GM19351 (cell line): ENCODE data around the gene IL6ST.
"Not testable (repeated sequence)": the region's sequence is repeated elsewhere in the genome, so short reads cannot be mapped to it uniquely, and the experiment has no call there.

ENCODE experiments used
- ATAC-seq: cut with Tn5 transposase; IDR thresholded peaks from one replicate; pipeline ENCODE4 v1.9.1; 2021; ENCODE audit warnings: mild to moderate bottlenecking, moderate library complexity; ENCODE audit not compliant: unreplicated experiment

The IL6ST gene

DNA sequence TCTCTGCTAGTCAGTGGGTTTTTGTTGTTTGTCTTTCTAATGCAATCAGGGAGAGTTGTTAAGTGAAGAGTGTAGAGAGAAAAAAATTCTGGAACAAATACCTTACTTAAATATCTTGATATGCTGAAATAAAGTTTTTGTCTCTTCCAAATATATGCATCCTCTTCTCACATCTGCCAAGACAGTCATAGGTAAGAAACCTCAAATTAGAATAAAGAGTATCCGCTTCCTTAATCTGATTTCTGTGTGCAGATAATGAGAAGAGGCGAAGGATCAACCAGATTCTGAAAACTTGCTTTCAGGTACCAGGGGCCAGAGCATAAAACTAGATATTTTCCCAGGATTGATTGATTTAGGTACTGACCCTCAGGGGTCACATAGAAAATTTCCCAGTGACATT lies 11.3 kb upstream of the IL6ST start:
- ATAC-seq, result peak; percentile 48

DNA sequence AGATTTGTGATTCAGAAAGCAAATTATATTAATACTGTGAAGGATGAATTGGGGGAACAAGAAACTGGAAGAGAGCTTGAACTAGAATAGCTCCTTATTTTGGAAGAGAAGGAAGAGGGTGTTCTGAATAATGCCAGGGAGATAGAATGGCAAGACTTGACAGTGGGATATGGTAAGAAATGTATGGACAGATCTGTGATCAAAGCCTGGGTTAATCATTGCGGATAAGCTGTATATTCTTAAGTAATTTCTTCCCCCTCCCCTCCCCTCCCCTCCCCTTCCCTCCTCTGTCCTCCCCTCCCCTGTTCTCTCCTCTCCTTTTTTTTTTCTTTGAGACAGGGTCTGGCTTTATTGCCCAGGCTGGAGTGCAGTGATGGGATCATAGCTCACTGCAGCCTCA lies 10.1 kb upstream of the IL6ST start:
- no peak for ATAC-seq

- ATAC-seq, result no peak
Observed at GRCh38 chr5:56003679-56004078, 8.9 kb upstream of the IL6ST start.

GRCh38 chr5:56003179-56003578 lies 8.4 kb upstream of the IL6ST start:
- no peak for ATAC-seq

DNA sequence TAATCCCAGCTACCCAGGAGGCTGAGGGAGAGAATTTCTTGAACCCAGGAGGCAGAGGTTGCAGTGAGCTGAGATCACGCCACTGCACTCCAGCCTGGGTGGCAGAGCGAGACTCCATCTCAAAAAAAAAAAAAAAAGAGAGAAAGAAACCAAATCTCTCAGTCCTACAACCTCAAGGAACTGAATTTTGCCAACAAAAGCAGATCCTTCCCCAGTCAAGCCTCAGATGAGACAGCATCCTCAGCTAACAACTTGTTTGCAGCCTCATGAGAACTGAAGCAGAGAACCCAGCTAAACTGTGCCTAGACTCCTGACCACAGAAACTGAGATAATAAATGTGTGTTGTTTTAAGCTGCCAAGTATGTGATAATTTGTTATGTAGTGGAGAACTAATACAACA lies 7.5 kb upstream of the IL6ST start:
- no peak for ATAC-seq

- not testable (repeated sequence) for ATAC-seq
Observed at GRCh38 chr5:56000221-56000620, 5.5 kb upstream of the IL6ST start.

DNA sequence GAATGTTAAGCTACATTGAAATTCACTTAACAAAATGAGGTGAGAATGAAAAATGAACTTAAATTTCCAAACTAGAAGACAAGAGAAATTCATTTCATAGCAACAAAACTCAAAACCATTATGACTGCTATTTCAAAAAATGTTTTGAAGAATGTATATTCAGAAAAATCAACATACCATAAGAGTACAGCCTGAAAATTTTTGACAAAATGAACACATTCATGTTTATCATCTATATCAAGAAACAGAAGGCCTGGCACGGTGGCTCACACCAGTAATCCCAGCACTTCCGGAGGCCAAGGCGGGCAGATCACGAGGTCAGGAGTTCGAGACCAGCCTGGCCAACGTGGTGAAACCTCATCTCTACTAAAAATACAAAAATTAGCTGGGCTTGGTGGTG lies 4.2 kb upstream of the IL6ST start:
- no peak for ATAC-seq

DNA sequence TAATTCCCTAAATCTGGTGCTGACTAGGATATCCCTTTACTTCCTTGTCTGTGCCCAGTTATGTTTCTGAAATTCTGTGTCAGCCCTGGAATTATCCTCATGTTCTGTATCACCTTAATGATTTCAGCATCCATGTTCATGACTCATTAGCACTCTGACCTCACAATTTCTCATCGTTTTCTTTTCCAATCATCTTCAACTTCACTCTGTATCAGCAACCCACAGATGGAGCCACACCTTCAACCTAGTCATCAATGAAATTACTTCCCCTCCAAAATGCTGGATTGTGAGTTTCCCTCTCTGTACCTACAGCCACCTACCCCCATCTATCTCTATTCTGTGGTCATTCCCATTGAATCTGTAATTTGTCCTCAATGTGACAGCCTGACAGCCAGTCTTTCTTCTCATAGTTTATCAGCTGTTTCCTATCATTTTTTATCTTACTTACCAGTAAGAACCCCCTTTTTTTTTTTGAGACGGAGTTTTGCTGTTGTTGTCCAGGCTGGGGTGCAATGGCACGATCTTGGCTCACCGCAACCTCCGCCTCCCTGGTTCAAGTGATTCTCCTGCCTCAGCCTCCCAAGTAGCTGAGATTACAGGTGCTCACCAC lies 3.1 kb upstream of the IL6ST start:
- no peak for ATAC-seq

DNA sequence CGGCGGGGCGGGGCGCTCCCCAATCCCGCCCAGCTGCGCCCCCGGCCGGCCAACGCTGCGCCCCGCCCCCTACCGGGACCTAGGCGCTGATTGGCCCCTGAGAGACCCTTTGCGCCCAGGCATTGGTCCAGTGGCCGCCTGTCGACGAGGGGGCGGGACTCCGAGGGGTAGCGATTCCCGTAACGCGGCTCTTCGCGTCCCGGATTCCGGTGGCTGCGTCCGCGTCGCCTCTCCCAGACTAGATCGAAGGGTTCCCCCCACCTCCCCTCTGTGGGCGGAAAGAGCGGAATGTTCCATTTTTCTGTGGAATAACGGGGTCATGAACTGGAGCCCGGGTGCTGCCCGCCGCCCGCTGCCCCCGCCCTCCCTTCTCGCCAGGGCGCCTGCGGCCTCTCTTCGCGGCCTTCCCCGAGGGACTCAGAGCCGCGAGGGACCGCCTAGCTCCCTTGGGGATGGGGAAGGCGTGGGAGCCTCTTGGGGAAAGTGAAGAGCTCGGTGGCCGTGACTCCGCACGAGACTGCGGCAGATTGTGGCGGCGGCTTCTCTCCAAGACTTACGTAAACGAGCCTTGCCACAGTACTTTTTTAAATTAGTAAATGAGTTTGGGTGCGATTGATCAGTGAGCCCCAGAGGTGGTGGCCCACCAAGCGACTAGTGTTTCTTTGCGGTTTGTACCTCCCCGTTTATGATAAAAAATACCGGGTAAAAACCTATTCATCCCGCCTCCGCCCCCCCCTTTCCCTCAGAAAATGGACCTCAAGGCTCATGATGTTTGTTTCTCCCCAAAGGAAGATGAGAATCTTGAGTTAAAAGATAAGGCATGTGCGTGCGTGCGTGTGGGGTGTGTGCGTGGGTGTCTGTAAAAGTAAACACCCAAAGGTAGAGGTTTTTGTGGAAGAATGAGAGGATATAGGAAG lies 493 bp upstream of the IL6ST start:
- ATAC-seq, result peak; percentile 97

- no peak for ATAC-seq
Observed at GRCh38 chr5:55993731-55994494, 850 bp downstream of the IL6ST start.

GRCh38 chr5:55993013-55993412 lies 1.8 kb downstream of the IL6ST start:
- ATAC-seq, result no peak

GRCh38 chr5:55991768-55992486 lies 2.8 kb downstream of the IL6ST start:
- no peak for ATAC-seq

- not testable (repeated sequence) for ATAC-seq
Observed at GRCh38 chr5:55990895-55991294, 3.9 kb downstream of the IL6ST start.

- no peak for ATAC-seq
Observed at GRCh38 chr5:55989860-55990259, 4.9 kb downstream of the IL6ST start.

- no peak for ATAC-seq
Observed at GRCh38 chr5:55988979-55989638, 5.7 kb downstream of the IL6ST start.

GRCh38 chr5:55988428-55988827 lies 6.3 kb downstream of the IL6ST start:
- ATAC-seq, result not testable (repeated sequence)

- ATAC-seq, result no peak
Observed at GRCh38 chr5:55986931-55987330, 7.8 kb downstream of the IL6ST start.

DNA sequence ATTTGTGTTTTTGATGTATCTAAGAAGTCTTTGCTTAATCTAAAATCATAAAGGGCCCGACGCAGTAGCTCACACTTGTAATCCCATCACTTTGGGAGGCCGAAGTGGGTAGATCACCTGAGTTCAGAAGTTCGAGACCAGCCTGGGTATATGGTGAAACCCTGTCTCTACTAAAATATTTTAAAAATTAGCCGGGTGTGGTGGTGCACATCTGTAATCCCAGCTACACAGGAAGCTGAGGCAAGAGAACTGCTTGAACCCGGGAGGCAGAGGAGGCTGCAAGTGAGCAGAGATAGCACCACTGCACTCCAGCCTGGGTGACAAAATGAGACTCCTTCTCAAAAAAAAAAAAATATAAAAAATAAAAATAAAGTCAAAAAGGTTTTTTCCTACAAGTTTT lies 9.6 kb downstream of the IL6ST start:
- ATAC-seq, result no peak

DNA sequence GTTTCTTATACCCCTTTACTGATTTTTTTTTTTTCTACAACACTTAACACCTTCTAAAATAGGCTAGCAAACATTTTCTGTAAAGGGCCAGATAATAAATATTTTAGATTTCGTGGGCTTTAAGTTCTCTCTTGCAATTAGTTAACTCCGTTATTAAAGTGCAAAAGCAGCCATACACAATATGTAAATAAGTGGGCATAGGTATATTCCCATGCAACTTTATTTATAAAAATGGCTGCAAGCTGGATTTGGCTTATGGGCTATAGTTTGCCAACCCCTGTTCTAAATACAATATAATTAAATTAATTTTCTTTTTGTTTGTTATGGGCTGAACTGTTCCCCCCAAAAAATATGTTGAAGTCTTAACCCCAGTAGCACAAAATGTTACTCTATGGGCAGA lies 10.8 kb downstream of the IL6ST start:
- no peak for ATAC-seq

DNA sequence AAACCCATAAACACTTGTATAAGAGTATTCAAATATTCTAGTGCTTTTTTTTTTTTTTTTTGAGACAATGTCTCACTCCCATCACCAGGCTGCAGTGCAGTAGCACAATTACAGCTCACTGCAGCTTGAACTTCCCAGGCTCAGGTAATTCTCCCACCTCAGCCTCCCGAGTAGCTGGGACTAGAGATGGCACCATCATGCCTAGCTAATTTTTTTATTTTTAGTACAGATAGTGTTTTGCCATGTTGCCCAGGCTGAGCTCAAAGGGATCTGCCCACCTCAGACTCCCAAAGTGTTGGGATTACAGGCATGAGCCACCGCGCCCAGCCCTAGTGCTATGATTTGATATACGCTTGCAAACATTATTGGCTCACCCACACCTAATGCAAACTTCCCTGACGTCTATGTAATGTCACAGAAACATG lies 11.8 kb downstream of the IL6ST start:
- ATAC-seq, result no peak
